Measurements from ENCODE around the gene KCNIP1. TPM values are rescaled to one million over a fixed set of nuclear protein-coding genes. Genes with fewer than 3 reads are reported as not detected.

The KCNIP1 gene
- total RNA-seq, 1 donor from 2014 or later, result 0.45 TPM

DNA sequence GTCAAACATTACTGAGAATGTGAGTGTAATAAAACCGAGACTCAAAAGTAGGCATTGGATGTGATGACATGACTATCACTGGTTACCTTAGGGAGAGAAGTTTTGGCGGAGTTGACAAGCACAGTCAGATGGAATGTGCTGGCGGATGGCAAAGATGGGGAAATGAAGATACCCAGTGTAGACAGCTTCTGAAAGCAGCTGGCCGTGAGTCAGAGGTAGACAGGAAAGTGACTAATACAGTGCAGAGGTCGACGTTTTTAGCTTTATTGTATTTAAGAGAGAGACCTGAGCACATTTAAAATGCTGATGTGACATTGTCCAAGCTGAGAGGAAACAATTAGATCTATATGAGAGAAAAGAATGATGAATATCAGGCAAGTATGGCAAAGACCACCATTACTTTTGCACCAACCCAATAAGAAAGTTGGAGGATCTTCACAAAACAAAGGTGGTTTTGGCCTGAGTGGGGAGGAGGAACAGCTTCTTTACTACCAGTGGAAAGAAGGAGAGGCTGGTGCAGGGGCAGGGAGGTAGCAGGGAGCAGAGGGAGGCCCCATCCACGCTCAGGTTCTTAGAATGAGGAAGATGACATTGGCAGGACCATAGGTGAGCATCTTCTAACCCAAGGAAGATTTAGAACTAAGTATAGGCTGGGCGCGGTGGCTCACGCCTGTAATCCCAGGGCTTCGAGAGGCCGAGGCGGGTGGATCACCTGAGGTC is 36.7 kb upstream of the KCNIP1 start:
- Mint-ChIP-seq H3K27ac (ENCODE audit: unreplicated experiment) (no peak overlapping the region), H3K36me3 (ENCODE audit: low read depth, unreplicated experiment) (no peaks in the 10 kb centered on the region), H3K4me3 (ENCODE audit: unreplicated experiment) (no peak overlapping the region), H3K4me1 (ENCODE audit: low read depth, unreplicated experiment) (no peaks in the 10 kb centered on the region), H3K27me3 (ENCODE audit: low read depth, unreplicated experiment) (peaks cover 5% of the 10 kb centered on the region), H3K9me3 (ENCODE audit: unreplicated experiment) (no peaks in the 10 kb centered on the region)
- Histone ChIP-seq H3K9me3 (ENCODE audit: insufficient read depth, low read depth, low read length) (no peaks in the 10 kb centered on the region), H3K79me2 (ENCODE audit: insufficient read depth, low read length) (no peaks in the 10 kb centered on the region), H3K36me3 (ENCODE audit: insufficient read depth, low read length) (no peaks in the 10 kb centered on the region), H3K4me1 (ENCODE audit: insufficient read depth, low read length) (peaks cover 12% of the 10 kb centered on the region), H3K9ac (ENCODE audit: low read length) (no peak overlapping the region), H3K27ac (ENCODE audit: low read depth, low read length) (peak overlapping the region; percentile 44), H2AFZ (ENCODE audit: low read depth, low read length) (peak overlapping the region; percentile 35), H3K4me3 (ENCODE audit: insufficient read depth, low read depth, low read length) (no peak overlapping the region), H3K4me2 (ENCODE audit: low read length) (peak overlapping the region; percentile 71), H3K27me3 (ENCODE audit: insufficient read depth, low read length) (no peaks in the 10 kb centered on the region), H4K20me1 (ENCODE audit: insufficient read depth, low read length) (no peaks in the 10 kb centered on the region)
- DNase-seq (ENCODE audit: low read depth) (peak; percentile 90), FAIRE-seq (peak; percentile 97)
- TF ChIP-seq EZH2 (IDR thresholded peaks at IDR 0.05; ENCODE audit: insufficient read depth, low read length), result no peak
- TF ChIP-seq, protein P1, sequence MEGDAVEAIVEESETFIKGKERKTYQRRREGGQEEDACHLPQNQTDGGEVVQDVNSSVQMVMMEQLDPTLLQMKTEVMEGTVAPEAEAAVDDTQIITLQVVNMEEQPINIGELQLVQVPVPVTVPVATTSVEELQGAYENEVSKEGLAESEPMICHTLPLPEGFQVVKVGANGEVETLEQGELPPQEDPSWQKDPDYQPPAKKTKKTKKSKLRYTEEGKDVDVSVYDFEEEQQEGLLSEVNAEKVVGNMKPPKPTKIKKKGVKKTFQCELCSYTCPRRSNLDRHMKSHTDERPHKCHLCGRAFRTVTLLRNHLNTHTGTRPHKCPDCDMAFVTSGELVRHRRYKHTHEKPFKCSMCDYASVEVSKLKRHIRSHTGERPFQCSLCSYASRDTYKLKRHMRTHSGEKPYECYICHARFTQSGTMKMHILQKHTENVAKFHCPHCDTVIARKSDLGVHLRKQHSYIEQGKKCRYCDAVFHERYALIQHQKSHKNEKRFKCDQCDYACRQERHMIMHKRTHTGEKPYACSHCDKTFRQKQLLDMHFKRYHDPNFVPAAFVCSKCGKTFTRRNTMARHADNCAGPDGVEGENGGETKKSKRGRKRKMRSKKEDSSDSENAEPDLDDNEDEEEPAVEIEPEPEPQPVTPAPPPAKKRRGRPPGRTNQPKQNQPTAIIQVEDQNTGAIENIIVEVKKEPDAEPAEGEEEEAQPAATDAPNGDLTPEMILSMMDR (IDR thresholded peaks at IDR 0.05; ENCODE audit: insufficient read depth, low read depth, low read length), result no peak

DNA sequence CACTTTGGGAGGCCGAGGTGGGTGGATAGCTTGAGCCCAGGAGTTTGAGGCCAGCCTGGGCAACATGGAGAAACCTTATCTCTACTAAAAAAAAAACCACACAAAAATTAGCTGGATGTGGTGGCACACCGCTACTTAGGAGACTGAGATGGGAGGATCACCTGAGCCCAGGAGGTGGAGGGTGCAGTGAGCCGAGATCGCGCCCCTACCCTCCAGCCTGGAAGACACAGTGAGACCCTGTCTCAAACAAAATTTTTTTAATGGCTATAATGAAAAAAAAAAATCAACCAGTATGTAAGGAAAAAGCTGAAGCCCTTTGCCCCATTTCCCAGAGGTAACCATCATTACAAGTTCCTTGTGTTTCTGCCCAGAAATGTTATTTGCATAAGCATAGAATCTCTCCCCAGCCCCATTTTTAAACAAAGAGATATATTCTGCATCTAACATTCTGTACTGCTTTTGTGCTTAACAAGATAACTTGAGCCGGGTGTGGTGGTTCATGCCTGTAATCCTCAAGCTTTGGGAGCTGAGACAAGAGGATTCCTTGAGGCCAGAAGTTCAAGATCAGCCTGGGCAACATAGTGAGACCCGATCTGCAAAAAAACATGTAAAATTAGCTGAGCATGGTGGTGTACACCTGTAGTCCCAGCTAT is 35.1 kb upstream of the KCNIP1 start:
- H3K4me1 ChIP-seq (ENCODE audit: insufficient read depth, low read length), result peaks cover 12% of the 10 kb centered on the region
- TF ChIP-seq, protein P1 (IDR thresholded peaks at IDR 0.05; ENCODE audit: insufficient read depth, low read depth, low read length), result no peak
- no peak for TF ChIP-seq EZH2 (IDR thresholded peaks at IDR 0.05; ENCODE audit: insufficient read depth, low read length)
- peaks cover 5% of the 10 kb centered on the region for H3K27me3 Mint-ChIP-seq (ENCODE audit: low read depth, unreplicated experiment)
- H3K4me1 Mint-ChIP-seq (ENCODE audit: low read depth, unreplicated experiment), result no peaks in the 10 kb centered on the region
- no peak overlapping the region for H3K4me3 Mint-ChIP-seq (ENCODE audit: unreplicated experiment)
- DNase-seq (ENCODE audit: low read depth) (no peak), FAIRE-seq (no peak)
- no peaks in the 10 kb centered on the region for H3K36me3 Mint-ChIP-seq (ENCODE audit: low read depth, unreplicated experiment)
- H3K36me3 ChIP-seq (ENCODE audit: insufficient read depth, low read length), result no peaks in the 10 kb centered on the region
- no peaks in the 10 kb centered on the region for H3K9me3 Mint-ChIP-seq (ENCODE audit: unreplicated experiment)
- no peak overlapping the region for H3K9ac ChIP-seq (ENCODE audit: low read length)
- H2AFZ ChIP-seq (ENCODE audit: low read depth, low read length), result no peak overlapping the region
- H3K79me2 ChIP-seq (ENCODE audit: insufficient read depth, low read length), result no peaks in the 10 kb centered on the region
- no peaks in the 10 kb centered on the region for H3K27me3 ChIP-seq (ENCODE audit: insufficient read depth, low read length)
- H3K9me3 ChIP-seq (ENCODE audit: insufficient read depth, low read depth, low read length), result no peaks in the 10 kb centered on the region
- no peak overlapping the region for H3K27ac ChIP-seq (ENCODE audit: low read depth, low read length)
- H3K4me2 ChIP-seq (ENCODE audit: low read length), result no peak overlapping the region
- no peak overlapping the region for H3K27ac Mint-ChIP-seq (ENCODE audit: unreplicated experiment)
- H3K4me3 ChIP-seq (ENCODE audit: insufficient read depth, low read depth, low read length), result no peak overlapping the region
- H4K20me1 ChIP-seq (ENCODE audit: insufficient read depth, low read length), result no peaks in the 10 kb centered on the region

DNA sequence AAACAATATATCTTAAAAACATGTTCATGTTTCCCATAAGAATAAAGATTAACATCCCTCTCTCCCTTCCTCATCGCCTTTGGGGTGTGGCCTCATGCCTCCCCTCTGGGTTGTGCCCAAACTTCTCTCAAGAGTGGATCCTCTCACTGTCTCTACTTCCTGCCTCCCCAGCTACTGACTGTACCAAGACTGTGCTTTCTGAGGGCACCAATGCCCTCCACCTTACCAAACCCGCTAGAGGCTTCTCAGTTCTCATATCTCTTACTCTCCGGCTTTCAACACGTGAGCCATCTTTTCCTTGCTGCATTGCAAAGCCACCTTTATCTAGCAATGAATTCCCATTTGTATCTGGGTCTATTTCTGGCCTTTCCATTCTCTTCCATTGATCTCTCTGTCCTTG is 34.4 kb upstream of the KCNIP1 start:
- no peaks in the 10 kb centered on the region for H3K27me3 ChIP-seq (ENCODE audit: insufficient read depth, low read length)
- Mint-ChIP-seq H3K9me3 (ENCODE audit: unreplicated experiment) (no peaks in the 10 kb centered on the region), H3K27ac (ENCODE audit: unreplicated experiment) (no peak overlapping the region), H3K36me3 (ENCODE audit: low read depth, unreplicated experiment) (no peaks in the 10 kb centered on the region), H3K27me3 (ENCODE audit: low read depth, unreplicated experiment) (peaks cover 5% of the 10 kb centered on the region), H3K4me1 (ENCODE audit: low read depth, unreplicated experiment) (no peaks in the 10 kb centered on the region), H3K4me3 (ENCODE audit: unreplicated experiment) (no peak overlapping the region)
- H3K4me1 ChIP-seq (ENCODE audit: insufficient read depth, low read length), result peaks cover 12% of the 10 kb centered on the region
- no peak for DNase-seq (ENCODE audit: low read depth)
- H3K9me3 ChIP-seq (ENCODE audit: insufficient read depth, low read depth, low read length), result no peaks in the 10 kb centered on the region
- no peak overlapping the region for H3K4me2 ChIP-seq (ENCODE audit: low read length)
- H3K79me2 ChIP-seq (ENCODE audit: insufficient read depth, low read length), result no peaks in the 10 kb centered on the region
- FAIRE-seq, result no peak
- H2AFZ ChIP-seq (ENCODE audit: low read depth, low read length), result no peak overlapping the region
- no peak overlapping the region for H3K9ac ChIP-seq (ENCODE audit: low read length)
- TF ChIP-seq, protein P1 (IDR thresholded peaks at IDR 0.05; ENCODE audit: insufficient read depth, low read depth, low read length), result no peak
- no peak for TF ChIP-seq EZH2 (IDR thresholded peaks at IDR 0.05; ENCODE audit: insufficient read depth, low read length)
- no peaks in the 10 kb centered on the region for H3K36me3 ChIP-seq (ENCODE audit: insufficient read depth, low read length)
- no peaks in the 10 kb centered on the region for H4K20me1 ChIP-seq (ENCODE audit: insufficient read depth, low read length)
- H3K27ac ChIP-seq (ENCODE audit: low read depth, low read length), result no peak overlapping the region
- no peak overlapping the region for H3K4me3 ChIP-seq (ENCODE audit: insufficient read depth, low read depth, low read length)
